HG03066 (cell line): ENCODE results near the gene INAFM1.
"Not testable (repeated sequence)": the region's sequence is repeated elsewhere in the genome, so short reads cannot be mapped to it uniquely, and the experiment has no call there.

Experiments
- ATAC-seq: cut with Tn5 transposase; IDR thresholded peaks from one replicate; pipeline ENCODE4 v1.9.1; 2021; ENCODE audit warnings: low read depth; ENCODE audit not compliant: unreplicated experiment

Gene INAFM1

GRCh38 chr19:47266401-47266941 is 8.2 kb upstream of the INAFM1 start:
- no peak for ATAC-seq

- no peak for ATAC-seq
Measured at GRCh38 chr19:47267350-47267759, 7.3 kb upstream of the INAFM1 start.

GRCh38 chr19:47268028-47268427 is 6.7 kb upstream of the INAFM1 start:
- ATAC-seq, result no peak

- ATAC-seq, result no peak
Measured at GRCh38 chr19:47269596-47269995, 5.1 kb upstream of the INAFM1 start.

- no peak for ATAC-seq
Measured at GRCh38 chr19:47270408-47270807, 4.3 kb upstream of the INAFM1 start.

GRCh38 chr19:47271949-47272348 is 2.7 kb upstream of the INAFM1 start:
- no peak for ATAC-seq

- no peak for ATAC-seq
Measured at GRCh38 chr19:47272448-47273312, 2.0 kb upstream of the INAFM1 start.

GRCh38 chr19:47273313-47274070 is 1.2 kb upstream of the INAFM1 start:
- ATAC-seq, result peak; percentile 59

GRCh38 chr19:47274891-47275761 is 441 bp downstream of the INAFM1 start:
- peak; percentile 5 for ATAC-seq

- ATAC-seq, result no peak
Measured at GRCh38 chr19:47275791-47276461, 1.2 kb downstream of the INAFM1 start.

- ATAC-seq, result not testable (repeated sequence)
Measured at GRCh38 chr19:47276513-47276912, 1.8 kb downstream of the INAFM1 start.

GRCh38 chr19:47280183-47280797 is 5.6 kb downstream of the INAFM1 start:
- ATAC-seq, result no peak

GRCh38 chr19:47283405-47284059 is 8.8 kb downstream of the INAFM1 start:
- no peak for ATAC-seq

- ATAC-seq, result no peak
Measured at GRCh38 chr19:47284324-47284899, 9.7 kb downstream of the INAFM1 start.

- ATAC-seq, result no peak
Measured at GRCh38 chr19:47296036-47296435, 21.4 kb downstream of the INAFM1 start.

GRCh38 chr19:47300867-47301266 is 26.2 kb downstream of the INAFM1 start:
- ATAC-seq, result not testable (repeated sequence)

GRCh38 chr19:47302249-47302648 is 27.6 kb downstream of the INAFM1 start:
- no peak for ATAC-seq

GRCh38 chr19:47303966-47304365 is 29.3 kb downstream of the INAFM1 start:
- no peak for ATAC-seq

- no peak for ATAC-seq
Measured at GRCh38 chr19:47305309-47305751, 30.6 kb downstream of the INAFM1 start.
